Measurements from ENCODE around the gene CCDC8. TPM values are rescaled to one million over a fixed set of nuclear protein-coding genes. Genes with fewer than 3 reads are reported as not detected.
A peak's percentile ranks its signal among the peaks of the same experiment; 100 is the strongest.

CCDC8 gene
- total RNA-seq, 1 experiment from 2014 or later = 27.5 TPM

DNA sequence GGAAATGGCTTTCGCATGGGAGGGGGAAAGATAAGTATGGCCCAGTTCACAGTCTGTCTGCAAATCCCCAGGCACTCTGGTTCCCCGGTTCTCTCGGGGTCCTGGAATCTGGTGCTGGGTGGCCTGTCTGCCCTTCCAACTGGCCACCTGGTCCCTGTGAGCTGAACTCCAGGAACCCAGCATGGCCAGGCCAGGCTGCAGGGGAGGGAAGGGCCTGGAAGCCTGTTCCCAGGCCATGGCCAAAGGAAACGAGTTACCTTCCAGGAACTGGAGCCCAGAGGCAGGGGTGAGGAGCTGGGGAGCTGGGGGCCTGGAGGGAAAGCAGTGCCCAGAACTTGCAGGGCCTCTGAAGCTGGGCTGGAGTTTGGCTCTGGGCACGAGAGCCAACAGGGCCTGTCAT lies 34.5 kb upstream of the CCDC8 start:
- Histone ChIP-seq H4K20me1 (ENCODE audit: control insufficient read depth, insufficient read depth, insufficient read length) (no peaks in the 10 kb centered on the region), H3K4ac (ENCODE audit: low read depth, low read length) (no peak overlapping the region), H2BK12ac (ENCODE audit: insufficient read length, low read depth, low read length) (no peak overlapping the region), H4K91ac (ENCODE audit: insufficient read length, low read depth, low read length) (no peak overlapping the region), H3T11ph (ENCODE audit: low read length) (no peak overlapping the region), H2BK15ac (ENCODE audit: low read depth, low read length) (no peak overlapping the region), H3K79me1 (ENCODE audit: insufficient read depth, low read depth, low read length, poor library complexity, severe bottlenecking) (no peaks in the 10 kb centered on the region), H3K18ac (ENCODE audit: insufficient read length, low read depth, low read length) (no peak overlapping the region), H3K4me2 (ENCODE audit: insufficient read depth, insufficient read length, low read length) (no peak overlapping the region), H3K4me1 (ENCODE audit: insufficient read depth, low read length) (no peaks in the 10 kb centered on the region), H3K79me2 (ENCODE audit: insufficient read depth, low read length) (no peaks in the 10 kb centered on the region), H2BK120ac (ENCODE audit: low read depth, low read length, poor library complexity, severe bottlenecking) (no peak overlapping the region), H3K9me3 (ENCODE audit: control insufficient read depth, low read depth, low read length) (no peaks in the 10 kb centered on the region), H3K56ac (ENCODE audit: insufficient read length, low read depth, low read length) (no peak overlapping the region), H2BK5ac (ENCODE audit: insufficient read length, low read length) (no peak overlapping the region), H4K8ac (replicated peaks; ENCODE audit: insufficient read length, low read depth, low read length) (no peak overlapping the region), H2AFZ (ENCODE audit: low read length) (no peak overlapping the region), H3K23me2 (ENCODE audit: insufficient read length, low read depth, low read length, poor library complexity, severe bottlenecking) (no peaks in the 10 kb centered on the region), H2BK20ac (ENCODE audit: low read depth, low read length, poor library complexity, severe bottlenecking) (no peak overlapping the region), H2AK5ac (ENCODE audit: insufficient read length, low read length) (no peak overlapping the region), H3K27ac (ENCODE audit: insufficient read length, low read depth, low read length) (no peak overlapping the region), H3K14ac (ENCODE audit: insufficient read depth, low read length) (no peak overlapping the region; the same call in 1 of the 2 replicates), H3K9ac (ENCODE audit: extremely low read depth, insufficient read length, low read length) (no peak overlapping the region), H3K27me3 (ENCODE audit: insufficient read depth, low read length) (no peaks in the 10 kb centered on the region), H4K5ac (ENCODE audit: insufficient read length, low read depth, low read length) (no peak overlapping the region), H3K23ac (ENCODE audit: insufficient read length, low read depth, low read length) (no peak overlapping the region)
- Mint-ChIP-seq H3K36me3 (ENCODE audit: insufficient read depth in 1 of 3, low read depth in 3 of 3) (no peaks in the 10 kb centered on the region), H3K27ac (peak overlapping the region in 1 of 3 experiments; percentile 50; a peak in 2 of 7 replicates), H3K9me3 (peaks cover 5 to 7% of the 10 kb centered on the region in 2 experiments; a peak in 3 of 5 replicates), H3K4me3 (no peak overlapping the region), H3K4me1 (no peaks in the 10 kb centered on the region), H3K27me3 (ENCODE audit: low read depth) (peaks cover 3% of the 10 kb centered on the region; the same call in 1 of the 2 replicates)
- DNase-seq = no peak
- TF ChIP-seq, protein P1, sequence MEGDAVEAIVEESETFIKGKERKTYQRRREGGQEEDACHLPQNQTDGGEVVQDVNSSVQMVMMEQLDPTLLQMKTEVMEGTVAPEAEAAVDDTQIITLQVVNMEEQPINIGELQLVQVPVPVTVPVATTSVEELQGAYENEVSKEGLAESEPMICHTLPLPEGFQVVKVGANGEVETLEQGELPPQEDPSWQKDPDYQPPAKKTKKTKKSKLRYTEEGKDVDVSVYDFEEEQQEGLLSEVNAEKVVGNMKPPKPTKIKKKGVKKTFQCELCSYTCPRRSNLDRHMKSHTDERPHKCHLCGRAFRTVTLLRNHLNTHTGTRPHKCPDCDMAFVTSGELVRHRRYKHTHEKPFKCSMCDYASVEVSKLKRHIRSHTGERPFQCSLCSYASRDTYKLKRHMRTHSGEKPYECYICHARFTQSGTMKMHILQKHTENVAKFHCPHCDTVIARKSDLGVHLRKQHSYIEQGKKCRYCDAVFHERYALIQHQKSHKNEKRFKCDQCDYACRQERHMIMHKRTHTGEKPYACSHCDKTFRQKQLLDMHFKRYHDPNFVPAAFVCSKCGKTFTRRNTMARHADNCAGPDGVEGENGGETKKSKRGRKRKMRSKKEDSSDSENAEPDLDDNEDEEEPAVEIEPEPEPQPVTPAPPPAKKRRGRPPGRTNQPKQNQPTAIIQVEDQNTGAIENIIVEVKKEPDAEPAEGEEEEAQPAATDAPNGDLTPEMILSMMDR (conservative IDR thresholded peaks at IDR 0.05) = no peak
- WGBS (ENCODE audit: extremely low coverage, insufficient read length, low lambda C conversion rate) = no CpG with 5 or more reads among the region's 5 CpGs
